GM18517 (cell line): ENCODE data around the gene KMT5B.
A peak's percentile ranks its signal among the peaks of the same experiment; 100 is the strongest.

Source experiments
- ATAC-seq: cut with Tn5 transposase; IDR thresholded peaks from one replicate; pipeline ENCODE4 v1.9.1; 2021; ENCODE audit warnings: mild to moderate bottlenecking, moderate library complexity; ENCODE audit not compliant: unreplicated experiment

Gene KMT5B

DNA sequence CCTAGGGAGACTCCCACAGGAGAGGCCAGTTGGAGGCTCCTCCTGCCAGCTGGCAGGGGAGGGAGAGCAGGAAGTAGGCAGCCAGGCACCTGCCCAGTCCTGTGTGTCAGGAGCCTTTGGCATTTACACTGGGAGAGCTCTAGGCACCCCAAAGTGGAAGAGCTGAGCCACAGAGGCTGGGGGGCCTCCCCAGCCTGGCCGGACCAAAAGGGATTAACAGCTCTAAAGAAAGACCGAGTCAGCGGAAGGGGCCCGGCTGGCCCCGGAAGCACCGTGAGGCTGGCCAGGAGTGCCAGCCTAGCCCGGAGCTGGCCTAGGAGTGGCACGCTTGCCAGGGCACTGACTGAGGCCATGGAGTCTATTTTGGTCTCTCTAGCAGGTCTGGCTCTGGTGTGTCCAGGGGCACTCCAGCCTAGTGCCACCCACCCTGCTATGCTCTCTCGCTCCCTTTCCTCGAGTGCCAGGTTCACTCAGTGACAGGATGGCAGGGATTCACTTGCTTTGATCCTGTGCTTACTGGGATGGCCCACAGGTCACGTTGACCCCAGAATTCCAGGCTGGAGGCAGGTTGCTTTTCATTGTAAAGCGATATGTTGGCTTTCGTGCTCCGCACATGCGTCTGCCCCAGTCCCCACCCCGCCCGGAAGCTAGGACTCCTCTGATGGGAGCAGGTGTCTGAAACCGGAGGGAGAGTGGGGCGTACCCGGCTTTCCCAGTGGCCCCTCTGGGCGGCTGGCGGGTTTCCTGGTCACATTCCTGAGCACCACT, 3.3 kb upstream of the KMT5B start:
- no peak for ATAC-seq

DNA sequence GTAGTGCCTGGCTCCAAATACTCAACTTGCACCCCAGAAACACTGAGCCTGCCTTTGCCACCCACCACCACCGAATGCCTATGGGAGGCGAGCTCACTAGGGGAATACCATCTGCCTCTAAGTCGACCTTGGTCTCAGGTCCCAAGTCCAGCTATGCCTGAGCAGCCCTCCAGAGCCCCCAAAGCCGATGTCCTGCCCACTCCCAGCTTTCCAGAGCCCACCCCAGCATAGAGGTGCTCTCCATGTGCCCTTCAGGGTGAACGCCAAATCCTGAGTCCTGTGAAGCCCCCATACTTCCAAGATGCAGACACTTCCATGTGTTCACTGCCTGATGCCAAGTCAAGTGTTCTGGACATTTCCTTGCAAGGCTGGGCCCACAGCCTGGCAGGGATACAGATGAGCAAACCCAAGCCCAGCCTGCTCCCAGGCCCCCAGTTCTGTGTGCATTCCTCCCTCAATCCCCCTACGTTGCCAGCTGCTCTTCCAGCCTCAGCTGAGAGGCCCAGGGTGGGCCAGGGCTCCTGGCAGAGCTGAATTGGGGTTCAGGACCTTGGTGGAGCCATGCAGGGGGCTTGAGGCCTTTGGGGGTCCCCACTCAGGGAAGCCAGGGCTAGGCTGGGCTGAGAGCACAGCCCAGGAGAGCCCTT, 2.6 kb upstream of the KMT5B start:
- ATAC-seq: no peak

DNA sequence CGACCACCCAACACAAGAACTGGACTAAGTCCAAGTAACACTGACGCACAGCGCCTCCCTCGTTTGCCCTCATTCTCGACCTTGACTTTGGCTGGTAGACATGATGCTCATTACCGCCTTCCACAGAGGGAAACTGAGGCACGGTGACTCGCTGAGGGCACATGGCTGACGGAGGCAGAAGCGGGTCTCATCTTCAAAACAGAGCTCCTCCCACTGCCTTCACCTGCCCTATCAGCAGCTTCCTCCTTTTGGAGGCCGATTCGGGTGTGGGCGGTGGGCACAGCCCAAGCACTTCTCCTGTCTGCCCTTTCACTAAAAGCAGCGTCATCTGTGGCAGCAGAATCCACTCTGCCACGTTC, 2.0 kb upstream of the KMT5B start:
- no peak for ATAC-seq

DNA sequence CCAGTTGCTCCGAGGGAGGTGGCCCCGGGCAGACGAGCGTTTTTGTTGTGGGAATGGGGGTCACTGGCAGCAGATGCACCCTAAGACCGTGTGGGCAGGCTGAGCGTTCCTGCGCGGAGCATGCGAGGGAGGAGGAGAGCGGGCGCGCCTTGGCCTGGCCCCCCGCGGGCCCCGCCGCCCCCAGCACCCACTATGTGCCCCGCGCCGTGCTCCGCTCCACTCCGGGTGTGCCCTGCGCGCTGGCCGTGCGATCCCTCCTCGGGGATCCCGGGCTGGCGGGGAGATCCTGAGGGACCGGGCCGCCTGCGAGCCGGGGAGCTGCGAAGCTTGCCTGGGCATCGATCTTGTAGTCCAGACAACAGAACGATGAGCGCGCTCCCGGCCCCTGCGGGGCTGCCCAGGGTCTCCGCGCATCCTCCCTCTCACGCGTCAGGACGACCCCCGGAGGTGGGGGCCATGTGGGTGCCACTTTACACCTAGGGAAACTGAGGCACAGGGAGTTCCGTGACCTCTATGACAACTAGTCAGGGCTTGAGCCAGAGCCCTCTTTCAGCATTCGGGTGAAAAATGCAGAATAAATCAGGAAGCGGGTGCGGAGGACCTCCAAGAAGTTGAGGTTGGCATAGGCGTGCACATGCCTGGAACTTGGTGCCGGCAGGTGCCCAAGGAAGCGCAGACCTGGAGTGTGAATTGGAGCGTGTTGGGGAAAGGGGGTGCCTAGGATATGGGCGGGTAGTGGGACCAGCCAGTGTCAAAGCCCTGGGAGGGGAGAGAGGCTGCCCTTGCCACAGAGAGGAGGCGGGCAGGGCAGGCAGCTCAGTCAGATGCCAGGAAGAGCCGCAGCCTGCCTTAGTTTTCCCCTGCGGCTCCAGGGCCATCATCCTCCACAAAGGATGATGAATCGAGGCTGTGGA, 1.3 kb upstream of the KMT5B start:
- no peak for ATAC-seq

DNA sequence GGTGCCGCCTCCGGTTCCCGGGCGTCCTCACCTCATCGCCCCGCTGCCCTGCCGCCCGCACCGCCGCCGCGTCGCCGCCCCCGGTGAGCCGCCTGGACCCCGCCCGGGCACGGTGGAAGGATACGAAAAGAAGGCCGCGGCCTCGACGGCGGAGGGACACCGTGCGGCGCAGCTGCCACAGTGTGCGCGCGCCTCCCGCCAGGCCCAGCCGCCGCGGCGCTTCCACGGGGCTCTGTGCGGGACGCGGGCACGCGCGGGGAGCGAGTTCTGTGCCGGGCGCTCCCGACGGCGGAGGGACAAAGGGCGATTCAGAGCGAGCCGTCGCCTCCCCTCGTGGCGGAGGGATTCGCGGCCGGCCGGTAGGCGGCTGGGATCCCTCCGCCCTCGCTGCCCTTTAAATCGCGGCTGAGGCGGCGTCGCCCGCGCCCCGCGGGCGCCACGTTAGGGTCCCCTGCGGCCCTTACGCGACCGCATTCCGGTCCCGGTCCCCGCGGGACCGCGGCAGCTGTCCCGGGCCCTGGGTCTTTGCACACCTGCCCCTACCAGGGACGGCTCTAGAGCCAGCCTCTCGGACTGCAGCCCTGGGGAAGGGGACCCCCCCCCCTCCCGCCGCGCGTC, 568 bp upstream of the KMT5B start:
- peak; percentile 36 for ATAC-seq

DNA sequence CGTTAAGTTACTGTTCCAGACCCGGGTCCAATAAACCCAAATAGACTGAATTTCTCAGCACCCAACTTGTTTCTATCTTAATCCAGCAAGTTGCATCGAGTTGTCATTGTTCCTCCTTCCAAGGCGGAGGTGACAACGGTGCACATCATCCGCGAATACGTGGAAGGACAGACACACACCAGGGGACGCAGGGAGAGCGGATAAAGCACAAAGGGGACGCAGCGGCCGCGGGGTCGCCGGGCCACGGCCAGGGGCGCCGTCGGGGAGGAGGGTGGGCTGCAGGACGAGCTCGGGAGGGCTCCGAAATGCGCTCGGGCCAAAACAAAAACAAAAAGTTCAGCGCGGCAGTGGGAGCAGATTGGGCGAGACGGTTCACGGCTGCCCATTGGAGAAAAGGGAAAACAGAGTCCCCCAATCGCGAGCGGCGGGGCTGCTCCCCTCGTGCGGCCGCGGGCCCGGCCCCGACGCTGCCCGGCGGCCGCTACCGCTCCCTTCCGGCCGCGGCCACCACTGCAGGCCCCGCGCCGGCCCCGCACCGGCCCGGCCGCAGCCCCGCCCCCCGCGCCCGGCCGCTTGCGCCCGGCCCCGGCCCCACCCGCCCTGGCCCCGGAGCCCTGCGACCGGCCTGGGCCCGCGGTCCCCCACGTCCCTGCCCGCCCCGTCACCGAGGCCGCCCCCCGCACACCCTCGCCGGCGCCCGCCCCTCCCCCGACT, 518 bp downstream of the KMT5B start:
- ATAC-seq: peak; percentile 44

DNA sequence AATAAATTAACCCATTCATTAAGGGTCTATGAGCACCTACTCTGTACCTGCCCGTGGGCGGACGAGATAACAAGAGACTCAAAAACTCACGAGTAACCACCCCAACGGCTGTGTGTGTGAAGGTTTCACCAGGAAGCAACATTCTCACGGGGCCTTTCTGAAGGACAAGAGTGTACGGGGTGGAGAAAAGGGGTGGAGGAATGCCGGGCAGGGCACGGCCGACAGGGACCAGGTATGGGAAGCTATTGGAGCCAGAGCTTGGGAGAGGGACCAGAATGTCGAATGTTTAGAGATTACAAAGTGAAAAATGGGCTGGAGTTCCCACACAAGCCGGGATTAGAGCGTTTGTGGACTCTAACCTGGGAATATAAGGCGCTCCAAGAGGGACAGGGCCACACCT, 1.6 kb downstream of the KMT5B start:
- no peak for ATAC-seq

DNA sequence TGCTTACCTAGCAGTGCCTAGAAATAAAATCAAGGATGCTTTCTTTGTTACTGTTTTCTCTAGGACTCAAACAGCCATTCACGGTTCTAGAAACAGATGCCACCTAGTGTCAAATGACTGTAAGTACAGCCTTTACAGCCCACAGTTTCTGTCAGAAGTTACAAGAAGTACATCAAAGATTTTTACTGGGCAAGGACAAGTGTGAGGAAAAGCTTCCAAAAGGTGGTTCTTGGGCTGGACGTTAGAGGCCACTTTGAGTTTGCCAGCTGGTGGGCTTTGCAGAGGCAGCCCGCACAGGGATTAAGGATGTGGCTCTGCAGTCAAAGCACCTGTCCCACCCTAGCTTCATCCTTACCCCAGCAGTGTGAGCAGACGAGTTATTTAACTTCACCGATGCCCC, 6.9 kb downstream of the KMT5B start:
- no peak for ATAC-seq

DNA sequence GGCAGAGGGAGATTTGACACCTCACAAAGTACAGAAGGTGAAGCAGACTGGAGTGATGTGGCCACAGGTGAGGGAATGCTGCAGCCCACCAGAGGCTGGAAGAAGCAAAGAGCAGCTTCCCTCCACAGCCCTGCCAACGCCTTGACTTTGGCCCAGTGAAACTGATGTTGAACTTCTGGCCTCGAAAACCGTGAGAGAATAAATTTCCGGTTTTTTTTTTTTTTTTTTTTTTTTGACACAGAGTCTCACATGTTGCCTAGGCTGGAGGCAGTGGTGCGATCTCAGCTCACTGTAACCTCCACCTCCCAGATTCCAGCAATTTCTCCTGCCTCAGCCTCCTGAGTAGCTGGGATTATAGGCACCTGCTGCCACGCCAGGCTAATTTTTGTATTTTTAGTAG, 8.7 kb downstream of the KMT5B start:
- ATAC-seq: no peak

DNA sequence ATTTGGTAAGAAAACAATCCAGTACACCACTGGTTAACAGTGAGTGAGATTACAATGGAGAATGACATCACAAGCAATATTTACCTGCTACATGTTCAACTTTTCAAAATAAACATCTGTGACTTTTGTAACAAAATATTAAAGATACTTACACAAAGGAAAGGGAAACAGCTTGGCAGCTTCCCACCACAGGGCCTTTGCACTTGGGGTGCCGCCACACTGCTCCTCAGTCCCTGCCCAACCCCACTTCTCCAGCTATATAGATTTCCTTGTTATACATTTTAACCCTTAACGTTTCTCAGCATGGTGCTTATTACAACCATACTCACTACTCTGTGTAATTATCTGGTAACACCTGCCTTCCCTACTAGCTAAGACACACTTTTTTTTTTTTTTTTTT, 10.9 kb downstream of the KMT5B start:
- no peak for ATAC-seq

DNA sequence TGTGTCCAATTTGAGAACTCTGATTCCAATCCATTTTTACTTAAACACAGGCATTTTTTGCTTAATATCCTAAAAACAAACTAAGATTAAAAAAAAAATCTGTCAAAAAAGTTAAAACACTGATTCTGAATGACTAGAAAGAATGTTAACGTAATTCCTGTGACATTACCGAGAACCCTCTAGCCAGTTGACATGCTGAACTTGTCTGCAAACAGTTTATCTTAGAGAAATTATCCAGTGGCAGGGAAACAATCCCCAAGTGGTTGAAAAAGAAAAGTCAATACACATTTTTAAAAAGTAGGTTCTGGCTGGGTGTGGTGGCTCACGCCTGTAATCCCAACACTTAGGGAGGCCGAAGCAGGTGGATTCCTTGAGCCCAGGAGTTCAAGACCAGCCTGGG, 11.6 kb downstream of the KMT5B start:
- no peak for ATAC-seq

DNA sequence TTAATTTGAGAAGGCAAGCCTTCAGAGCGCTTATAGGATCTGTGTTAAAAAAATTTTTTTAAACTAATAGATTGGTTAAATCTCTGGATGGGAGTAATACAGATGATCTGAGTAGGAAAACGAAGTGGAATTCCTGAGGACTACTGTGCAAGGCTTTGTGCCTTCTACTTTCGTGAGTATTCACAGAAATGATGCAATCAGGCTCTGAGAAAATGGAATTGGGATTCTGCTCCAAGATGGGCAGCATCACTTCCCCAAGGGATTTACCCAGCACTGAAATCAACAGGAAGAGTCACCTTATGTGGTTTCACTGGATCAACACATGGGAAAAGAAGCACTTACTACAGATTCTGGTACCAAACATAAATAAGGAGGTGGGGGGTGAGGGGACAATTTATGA, 12.5 kb downstream of the KMT5B start:
- ATAC-seq: no peak

DNA sequence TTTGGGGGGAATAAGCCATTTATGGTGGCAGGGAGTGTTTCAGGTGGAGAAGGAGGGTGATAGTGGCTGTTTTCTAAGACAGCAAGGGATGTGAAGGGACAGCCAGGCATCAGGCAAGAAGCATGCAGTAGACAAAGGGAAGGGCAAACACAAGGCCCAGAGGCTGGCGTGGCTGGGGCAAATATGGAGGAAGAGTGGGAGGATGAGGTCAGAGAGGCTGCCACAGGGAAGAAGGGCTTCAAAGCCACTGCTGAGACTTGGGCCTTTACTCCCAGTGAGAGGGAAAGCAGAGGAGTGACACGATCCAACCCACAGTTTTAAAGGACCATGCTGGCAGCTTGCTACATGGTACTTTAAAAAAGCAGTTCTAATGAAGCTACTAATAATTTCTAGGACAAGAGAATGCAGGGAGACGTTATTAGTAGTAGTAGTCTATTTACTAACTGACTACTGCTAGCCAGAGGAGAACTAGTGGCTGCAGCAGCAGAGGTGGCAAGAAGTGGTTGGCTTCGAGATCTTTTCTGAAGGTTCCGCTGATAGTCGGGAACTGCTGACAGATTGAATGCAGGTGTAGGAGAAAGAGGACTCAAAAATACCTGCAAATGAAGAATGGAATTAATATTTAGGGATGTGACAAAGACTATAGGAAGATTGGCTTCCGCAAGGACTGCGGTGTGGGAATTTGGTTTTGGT, 13.7 kb downstream of the KMT5B start:
- no peak for ATAC-seq

DNA sequence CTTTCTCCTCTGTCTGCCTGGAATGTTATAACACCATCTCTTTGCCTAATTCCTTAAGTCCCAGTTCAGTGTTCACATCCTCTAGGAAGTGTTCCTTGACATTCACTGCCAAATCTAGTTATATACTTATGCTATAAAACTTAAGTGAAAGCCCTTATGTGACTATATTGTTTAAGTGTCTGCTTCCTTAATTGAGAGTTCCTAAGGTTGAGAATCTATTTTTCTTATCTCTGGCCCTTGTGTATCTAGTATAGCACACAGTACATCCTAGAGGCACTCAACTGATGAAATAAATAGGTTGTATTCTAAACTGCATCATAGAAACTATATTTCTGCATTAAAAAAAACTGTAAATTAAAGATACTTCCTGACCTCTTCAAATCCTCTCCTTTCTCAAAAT, 16.9 kb downstream of the KMT5B start:
- no peak for ATAC-seq

DNA sequence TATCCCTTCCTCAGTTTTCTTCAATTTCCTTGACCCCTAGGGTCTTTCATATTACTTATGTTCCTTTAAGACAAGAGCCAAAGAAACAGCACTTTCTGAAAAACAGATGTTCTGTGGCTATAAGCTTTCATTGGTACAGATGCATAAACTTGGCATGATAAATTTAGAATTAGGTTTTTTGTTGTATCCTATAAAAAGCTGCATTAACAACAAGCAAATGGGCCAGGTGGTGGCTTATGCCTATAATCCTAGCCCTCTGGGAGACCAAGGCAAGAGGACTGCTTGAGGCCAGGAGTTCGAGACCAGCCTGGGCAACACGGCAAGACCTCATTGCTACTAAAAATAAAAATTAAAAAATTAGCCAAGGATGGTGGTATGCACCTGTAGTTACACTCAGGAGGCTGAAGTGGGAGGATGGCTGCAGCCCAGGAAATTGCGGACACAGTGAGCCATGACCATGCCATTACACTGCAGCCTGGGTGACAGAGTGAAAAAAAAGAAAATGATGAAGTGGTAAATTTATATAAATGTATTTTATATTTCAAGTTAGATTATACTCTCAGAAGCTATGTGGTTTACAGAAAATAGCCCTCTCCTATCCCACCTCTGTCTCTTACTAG, 18.3 kb downstream of the KMT5B start:
- no peak for ATAC-seq

DNA sequence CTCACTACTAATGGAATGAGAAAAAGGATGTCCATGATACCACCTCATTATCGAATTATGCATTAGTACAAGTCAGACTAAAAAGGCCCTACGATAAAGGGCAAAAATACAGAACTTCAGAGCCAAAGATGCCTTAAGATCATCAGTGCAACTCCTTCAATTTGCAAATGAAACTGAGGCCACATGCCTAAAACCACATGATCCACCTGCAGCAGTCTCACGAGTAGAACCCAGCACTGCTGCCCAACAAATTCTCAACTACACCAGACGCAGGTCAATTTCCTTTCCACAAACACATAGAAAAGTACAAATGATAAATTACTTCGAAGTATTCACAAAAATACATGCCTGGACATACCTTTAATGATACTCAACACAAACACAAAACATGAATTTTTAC, 20.1 kb downstream of the KMT5B start:
- ATAC-seq: no peak

DNA sequence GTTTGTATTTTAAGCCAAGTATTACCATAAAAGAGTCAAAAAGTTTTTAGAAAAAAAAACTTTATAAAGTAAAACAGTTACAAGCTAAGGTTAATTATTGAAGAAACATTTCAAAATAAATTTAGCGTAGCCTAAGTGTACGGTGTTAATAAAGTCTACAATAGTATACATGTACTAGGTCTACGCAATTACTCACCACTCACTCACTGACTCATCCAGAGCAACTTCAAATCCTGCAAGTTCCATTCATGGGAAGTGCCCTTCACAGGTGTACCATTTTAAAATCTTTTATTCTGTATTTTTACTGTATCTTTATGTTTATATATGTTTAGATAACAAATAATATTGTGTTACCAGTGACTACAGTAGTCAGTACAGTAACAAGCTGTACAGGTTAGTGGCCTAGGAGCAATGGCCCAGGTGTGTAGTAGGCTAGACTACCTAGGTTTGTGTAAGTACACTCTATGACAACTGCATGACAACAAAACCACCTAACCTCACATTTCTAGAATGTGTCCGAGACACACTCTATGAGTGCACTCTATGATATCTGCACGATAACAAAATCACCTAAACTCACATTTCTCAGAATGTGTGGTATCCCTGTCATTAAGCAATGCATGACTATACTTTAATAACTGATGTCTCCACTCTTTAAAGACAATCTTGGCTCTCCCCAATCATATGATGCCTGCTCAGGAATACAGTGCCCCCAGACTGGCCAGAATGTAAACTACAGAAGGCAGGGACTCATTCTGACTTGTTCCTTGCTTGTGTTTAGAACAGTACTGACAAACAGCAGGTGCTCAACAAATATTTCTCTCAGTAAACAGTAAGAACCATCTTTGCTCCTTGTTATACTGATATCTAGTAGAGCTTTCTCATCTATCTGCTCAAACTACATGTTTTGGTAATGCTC, 21.2 kb downstream of the KMT5B start:
- ATAC-seq: no peak

DNA sequence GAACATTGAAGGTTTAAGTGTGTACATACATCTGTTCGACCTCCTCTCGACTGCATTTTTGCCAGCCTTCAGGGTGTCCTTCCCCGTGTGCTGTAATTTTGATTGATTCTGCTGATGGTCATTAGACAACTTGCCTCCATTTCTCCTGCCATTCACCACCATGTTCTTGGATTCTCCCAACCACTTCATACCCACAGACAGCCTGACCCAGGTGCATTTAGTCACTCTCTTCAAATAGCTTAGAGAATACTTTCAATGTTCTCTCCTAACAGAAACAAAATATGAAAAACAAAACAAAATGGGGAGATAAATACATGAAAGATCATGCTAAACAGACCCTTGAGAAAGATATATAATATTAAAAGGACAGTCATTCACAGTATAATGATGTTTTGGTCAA, 23.2 kb downstream of the KMT5B start:
- ATAC-seq: no peak

DNA sequence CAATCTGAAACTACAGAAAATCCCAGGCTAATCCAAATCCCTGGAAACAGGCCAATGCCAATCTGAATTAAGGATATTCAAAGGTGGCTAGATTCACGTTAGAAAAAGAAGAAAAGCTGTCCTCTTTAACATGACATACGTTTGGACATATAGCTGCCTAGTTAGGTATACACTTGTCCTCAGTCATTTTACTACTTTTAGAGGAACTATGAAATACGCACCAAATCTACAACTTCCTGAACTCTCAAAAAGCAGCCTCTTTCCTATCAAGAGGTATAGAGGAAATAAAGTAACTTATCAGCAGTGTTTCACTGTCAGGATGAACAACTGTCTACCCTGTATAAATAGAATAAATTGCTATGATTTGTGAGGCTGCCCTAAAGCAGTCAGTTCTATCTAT, 24.0 kb downstream of the KMT5B start:
- no peak for ATAC-seq
